ENCODE data around the gene SPRYD4.
A peak's percentile ranks its signal among the peaks of the same experiment; 100 is the strongest.

Gene SPRYD4

DNA sequence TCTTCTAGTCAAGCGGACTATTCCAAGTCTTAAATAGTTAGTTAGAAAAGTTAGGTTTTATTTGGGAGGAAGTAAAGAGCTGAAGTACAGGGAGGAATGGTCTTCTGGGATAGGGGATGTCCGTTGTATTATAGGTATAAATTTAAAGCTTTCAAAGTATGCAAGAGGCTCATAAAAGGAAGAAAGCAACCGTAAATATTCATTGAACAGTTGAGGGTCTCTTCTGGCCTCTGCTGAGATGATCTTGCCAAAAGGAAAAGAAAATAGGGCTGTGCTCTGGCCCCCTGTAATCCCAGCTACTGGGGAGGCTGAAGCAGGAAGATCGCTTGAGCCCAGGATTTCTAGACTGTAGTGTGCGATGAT, 18.8 kb upstream of the SPRYD4 start:
- Histone ChIP-seq H3K4me1 (ENCODE audit: control insufficient read depth, insufficient read depth, low read length) (no peaks in the 10 kb centered on the region; the same call in 1 of the 2 replicates), H3K27ac (ENCODE audit: low read length) (no peak overlapping the region), H3K9me3 (ENCODE audit: control insufficient read depth, insufficient read depth, low read length) (no peaks in the 10 kb centered on the region), H3K36me3 (ENCODE audit: control insufficient read depth, insufficient read depth, low read length) (no peaks in the 10 kb centered on the region; the same call in 1 of the 2 replicates), H3K4me3 (ENCODE audit: low read length) (peak overlapping the region; percentile 68; the same call in 1 of the 2 replicates), H3K27me3 (ENCODE audit: control insufficient read depth, insufficient read depth, low read length) (no peaks in the 10 kb centered on the region)
- 100% methylated on average over 1 of the region's 5 CpGs for WGBS (ENCODE audit: insufficient coverage, insufficient read length)
- no peak for DNase-seq (ENCODE audit: low read depth, low spot score)

DNA sequence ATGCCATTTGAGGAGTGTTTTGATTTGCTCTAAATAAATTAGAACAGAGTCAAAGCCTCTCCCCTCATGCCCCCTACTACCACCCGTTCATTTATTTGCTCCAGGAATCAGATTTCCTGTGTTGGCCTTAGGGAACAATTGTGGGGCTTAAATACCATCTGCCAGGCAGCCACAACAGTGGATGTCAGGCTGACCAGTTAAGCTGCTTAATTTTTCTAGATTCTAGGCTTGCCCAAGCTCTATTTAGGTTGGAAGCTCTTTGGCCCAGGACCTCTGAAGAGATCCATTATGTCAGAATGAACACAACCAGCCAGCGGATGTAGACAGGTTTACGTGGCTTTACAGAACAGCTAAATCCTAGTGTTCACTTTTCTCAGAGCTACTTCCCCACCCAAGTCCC, 18.1 kb upstream of the SPRYD4 start:
- H3K36me3 ChIP-seq (ENCODE audit: control insufficient read depth, insufficient read depth, low read length), result no peaks in the 10 kb centered on the region; the same call in 1 of the 2 replicates
- WGBS (ENCODE audit: insufficient coverage, insufficient read length), result no CpG with 5 or more reads among the region's 3 CpGs
- no peaks in the 10 kb centered on the region for H3K9me3 ChIP-seq (ENCODE audit: control insufficient read depth, insufficient read depth, low read length)
- no peak overlapping the region for H3K4me3 ChIP-seq (ENCODE audit: low read length)
- H3K27ac ChIP-seq (ENCODE audit: low read length), result no peak overlapping the region
- DNase-seq (ENCODE audit: low read depth, low spot score), result no peak
- no peaks in the 10 kb centered on the region for H3K27me3 ChIP-seq (ENCODE audit: control insufficient read depth, insufficient read depth, low read length)
- no peaks in the 10 kb centered on the region; the same call in 1 of the 2 replicates for H3K4me1 ChIP-seq (ENCODE audit: control insufficient read depth, insufficient read depth, low read length)

DNA sequence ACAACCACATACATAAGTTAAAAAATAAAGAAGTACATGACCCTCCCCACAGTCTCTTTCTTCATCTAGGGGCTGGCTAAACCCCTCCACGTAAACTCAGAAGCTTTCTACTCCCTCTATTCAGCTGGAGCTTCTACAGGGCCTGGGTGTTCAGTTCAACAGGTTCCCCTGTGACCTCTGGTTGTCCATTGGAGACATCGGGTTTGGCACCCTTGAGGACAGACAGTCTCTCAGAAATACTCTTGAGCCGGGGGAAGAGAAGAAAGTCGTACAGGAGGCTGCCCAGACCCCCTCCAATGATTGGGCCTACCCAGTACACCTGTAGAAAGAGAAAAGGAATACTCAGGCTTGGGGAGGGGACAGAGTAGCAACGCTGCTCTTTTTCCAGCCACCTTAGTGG, 17.2 kb upstream of the SPRYD4 start:
- Histone ChIP-seq H3K27ac (ENCODE audit: low read length) (no peak overlapping the region), H3K36me3 (ENCODE audit: control insufficient read depth, insufficient read depth, low read length) (no peaks in the 10 kb centered on the region), H3K4me1 (ENCODE audit: control insufficient read depth, insufficient read depth, low read length) (no peaks in the 10 kb centered on the region; the same call in 1 of the 2 replicates), H3K27me3 (ENCODE audit: control insufficient read depth, insufficient read depth, low read length) (no peaks in the 10 kb centered on the region), H3K9me3 (ENCODE audit: control insufficient read depth, insufficient read depth, low read length) (no peaks in the 10 kb centered on the region), H3K4me3 (ENCODE audit: low read length) (no peak overlapping the region)
- DNase-seq (ENCODE audit: low read depth, low spot score), result no peak
- no CpG with 5 or more reads among the region's 5 CpGs for WGBS (ENCODE audit: insufficient coverage, insufficient read length)

DNA sequence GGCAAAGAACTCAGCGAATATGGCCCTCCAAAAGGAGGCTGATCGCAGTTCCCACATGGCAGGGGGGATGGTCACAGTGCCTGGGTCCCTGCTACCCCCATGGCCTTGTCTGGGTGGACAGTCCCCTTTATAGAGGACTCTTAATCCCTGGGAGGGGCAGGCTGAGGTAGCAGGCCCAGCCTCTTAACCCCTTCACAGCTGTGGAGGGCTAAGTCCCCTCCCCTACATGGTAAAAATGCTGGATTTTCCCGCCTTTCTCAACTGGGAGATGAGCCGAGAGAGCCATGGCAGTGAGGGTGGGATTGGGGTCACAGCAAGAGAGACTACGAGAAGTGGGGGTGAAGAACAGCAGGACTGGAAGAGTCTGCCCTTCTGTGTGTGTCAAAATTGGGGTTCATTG, 13.8 kb upstream of the SPRYD4 start, which contains the start of gene MIP:
Gene MIP (minus strand): TSS at position 101 of the 400 bp plus-strand sequence. CDS start 44 bp downstream, at position 57.
- Histone ChIP-seq H3K4me3 (ENCODE audit: low read length) (no peak within 1 kb of the TSS), H3K27me3 (ENCODE audit: control insufficient read depth, insufficient read depth, low read length) (no peaks in the 10 kb centered on the region), H3K27ac (ENCODE audit: low read length) (no peak within 1 kb of the TSS), H3K4me1 (ENCODE audit: control insufficient read depth, insufficient read depth, low read length) (no peaks in the 10 kb centered on the region; the same call in 1 of the 2 replicates), H3K9me3 (ENCODE audit: control insufficient read depth, insufficient read depth, low read length) (no peaks in the 10 kb centered on the region), H3K36me3 (ENCODE audit: control insufficient read depth, insufficient read depth, low read length) (no peaks in the 10 kb centered on the region)
- WGBS (ENCODE audit: insufficient coverage, insufficient read length), result no CpG with 5 or more reads among the region's 5 CpGs
- no peak for DNase-seq (ENCODE audit: low read depth, low spot score)

DNA sequence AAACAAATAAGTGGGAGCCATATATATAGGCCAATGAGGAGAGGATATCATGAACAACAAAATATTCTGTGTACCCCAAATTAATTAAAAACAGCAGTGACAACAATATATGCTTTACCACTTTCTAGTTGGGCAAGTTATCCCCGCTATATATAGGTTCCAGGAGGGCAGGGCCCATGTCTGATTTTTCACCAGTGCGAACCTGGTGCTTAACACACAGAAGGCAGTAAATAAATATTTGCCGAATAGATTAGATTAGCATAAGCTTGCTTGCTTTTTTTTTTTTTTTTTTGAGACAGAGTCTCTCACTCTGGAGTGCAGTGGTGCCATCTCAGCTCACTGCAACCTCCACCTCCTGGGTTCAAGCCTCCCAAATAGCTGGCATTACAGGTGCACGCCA, 10.6 kb upstream of the SPRYD4 start:
- no CpG with 5 or more reads among the region's 4 CpGs for WGBS (ENCODE audit: insufficient coverage, insufficient read length)
- Histone ChIP-seq H3K27me3 (ENCODE audit: control insufficient read depth, insufficient read depth, low read length) (no peaks in the 10 kb centered on the region), H3K9me3 (ENCODE audit: control insufficient read depth, insufficient read depth, low read length) (no peaks in the 10 kb centered on the region), H3K4me3 (ENCODE audit: low read length) (no peak overlapping the region), H3K27ac (ENCODE audit: low read length) (no peak overlapping the region), H3K4me1 (ENCODE audit: control insufficient read depth, insufficient read depth, low read length) (peaks cover 2% of the 10 kb centered on the region; the same call in 1 of the 2 replicates), H3K36me3 (ENCODE audit: control insufficient read depth, insufficient read depth, low read length) (no peaks in the 10 kb centered on the region)
- DNase-seq (ENCODE audit: low read depth, low spot score), result no peak

DNA sequence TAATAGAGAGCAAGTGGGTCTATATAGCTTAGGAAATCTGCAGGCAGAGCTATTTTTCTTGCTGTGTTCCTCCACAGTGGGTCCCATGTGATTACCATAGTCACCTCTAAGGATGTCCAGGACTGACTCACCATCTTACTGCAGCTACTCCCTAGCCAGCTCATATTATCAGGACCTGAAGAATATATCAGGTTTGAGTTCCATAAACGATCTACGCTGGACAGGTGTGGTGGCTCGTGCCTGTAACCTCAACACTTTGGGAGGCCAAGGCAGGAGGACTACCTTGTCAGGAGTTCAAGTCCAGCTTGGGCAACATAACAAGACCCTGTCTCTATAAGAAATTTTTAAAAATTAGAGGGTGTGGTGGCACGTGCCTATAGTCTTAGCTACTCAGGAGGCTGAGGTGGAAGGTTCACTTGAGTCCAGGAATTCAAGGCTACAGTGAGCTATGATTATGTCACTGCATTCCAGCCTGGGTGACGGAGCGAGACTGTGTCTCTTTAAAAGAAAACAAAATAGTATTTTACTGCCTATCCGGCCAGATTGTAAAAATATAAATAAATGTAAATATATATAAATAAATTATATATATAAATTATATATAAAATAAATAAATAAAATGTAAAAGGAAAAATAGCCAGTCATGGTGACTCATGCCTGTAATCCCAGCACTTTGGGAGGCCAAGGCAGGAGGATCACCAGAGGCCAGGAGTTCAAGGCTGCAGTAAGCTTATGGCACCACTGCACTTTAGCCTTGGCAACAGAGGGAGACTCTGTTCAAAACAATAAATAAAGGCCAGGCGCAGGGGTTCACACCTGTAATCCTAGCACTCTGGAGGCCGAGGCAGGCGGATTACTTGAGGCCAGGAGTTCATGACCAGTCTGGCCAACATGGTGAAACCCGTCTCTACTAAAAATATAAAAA, 6.9 kb upstream of the SPRYD4 start:
- Histone ChIP-seq H3K27ac (ENCODE audit: low read length) (no peak overlapping the region), H3K4me3 (ENCODE audit: low read length) (no peak overlapping the region), H3K27me3 (ENCODE audit: control insufficient read depth, insufficient read depth, low read length) (no peaks in the 10 kb centered on the region), H3K36me3 (ENCODE audit: control insufficient read depth, insufficient read depth, low read length) (no peaks in the 10 kb centered on the region), H3K9me3 (ENCODE audit: control insufficient read depth, insufficient read depth, low read length) (no peaks in the 10 kb centered on the region), H3K4me1 (ENCODE audit: control insufficient read depth, insufficient read depth, low read length) (peaks cover 3% of the 10 kb centered on the region; the same call in 1 of the 2 replicates)
- DNase-seq (ENCODE audit: low read depth, low spot score), result no peak
- WGBS (ENCODE audit: insufficient coverage, insufficient read length), result no CpG with 5 or more reads among the region's 11 CpGs

DNA sequence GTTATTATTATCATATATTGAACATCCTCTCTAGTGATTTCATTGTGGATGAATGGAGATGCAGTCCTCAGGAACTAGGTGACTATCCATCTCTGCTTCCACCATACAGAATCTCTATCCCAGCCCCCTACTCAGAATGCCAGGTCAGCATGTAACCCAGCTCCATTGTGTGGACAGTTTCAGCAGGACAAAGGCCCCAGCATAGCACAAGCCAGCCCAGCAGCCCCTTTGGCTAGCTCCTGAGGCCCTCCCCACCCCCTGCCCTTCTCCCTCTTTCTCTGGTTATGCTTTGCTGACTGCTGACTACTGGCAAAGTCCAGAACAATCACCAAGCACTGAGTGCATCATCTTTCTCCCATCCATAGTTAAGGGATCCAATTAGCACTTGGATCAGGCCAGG, 5.8 kb upstream of the SPRYD4 start:
- Histone ChIP-seq H3K27me3 (ENCODE audit: control insufficient read depth, insufficient read depth, low read length) (no peaks in the 10 kb centered on the region), H3K9me3 (ENCODE audit: control insufficient read depth, insufficient read depth, low read length) (no peaks in the 10 kb centered on the region), H3K4me1 (ENCODE audit: control insufficient read depth, insufficient read depth, low read length) (peaks cover 3% of the 10 kb centered on the region; the same call in 1 of the 2 replicates), H3K27ac (ENCODE audit: low read length) (no peak overlapping the region), H3K4me3 (ENCODE audit: low read length) (no peak overlapping the region), H3K36me3 (ENCODE audit: control insufficient read depth, insufficient read depth, low read length) (no peaks in the 10 kb centered on the region)
- DNase-seq (ENCODE audit: low read depth, low spot score), result no peak

DNA sequence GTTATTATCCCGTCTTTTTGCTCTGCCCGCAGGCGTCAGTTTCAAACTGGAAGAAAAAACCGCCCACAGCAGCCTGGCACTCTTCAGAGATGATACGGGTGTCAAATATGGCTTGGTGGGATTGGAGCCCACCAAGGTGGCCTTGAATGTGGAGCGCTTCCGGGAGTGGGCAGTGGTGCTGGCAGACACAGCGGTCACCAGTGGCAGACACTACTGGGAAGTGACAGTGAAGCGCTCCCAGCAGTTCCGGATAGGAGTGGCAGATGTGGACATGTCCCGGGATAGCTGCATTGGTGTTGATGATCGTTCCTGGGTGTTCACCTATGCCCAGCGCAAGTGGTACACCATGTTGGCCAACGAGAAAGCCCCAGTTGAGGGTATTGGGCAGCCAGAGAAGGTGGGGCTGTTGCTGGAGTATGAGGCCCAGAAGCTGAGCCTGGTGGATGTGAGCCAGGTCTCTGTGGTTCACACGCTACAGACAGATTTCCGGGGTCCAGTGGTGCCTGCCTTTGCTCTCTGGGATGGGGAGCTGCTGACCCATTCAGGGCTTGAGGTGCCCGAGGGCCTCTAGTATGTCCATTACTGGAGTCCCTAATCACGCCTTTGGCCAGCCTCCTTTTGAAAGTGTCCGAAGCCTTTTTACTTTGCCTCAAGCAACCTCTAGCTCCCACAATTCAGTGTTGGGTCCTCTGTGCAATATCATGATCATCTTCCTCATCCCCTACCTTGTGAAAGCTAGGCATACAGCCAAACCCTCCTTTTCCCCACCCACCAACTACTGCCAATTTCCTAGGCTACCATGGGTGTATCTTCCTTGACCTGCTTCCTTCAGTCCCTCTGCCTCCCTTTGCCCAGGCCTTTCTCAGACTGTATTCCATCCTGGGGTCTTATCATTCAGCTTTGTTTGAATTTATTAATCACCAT, 891 bp downstream of the SPRYD4 start:
- no CpG with 5 or more reads among the region's 19 CpGs for WGBS (ENCODE audit: insufficient coverage, insufficient read length)
- no peaks in the 10 kb centered on the region for H3K9me3 ChIP-seq (ENCODE audit: control insufficient read depth, insufficient read depth, low read length)
- DNase-seq (ENCODE audit: low read depth, low spot score), result no peak
- H3K4me3 ChIP-seq (ENCODE audit: low read length), result peak overlapping the region; percentile 88
- H3K4me1 ChIP-seq (ENCODE audit: control insufficient read depth, insufficient read depth, low read length), result peaks cover 5% of the 10 kb centered on the region
- H3K27ac ChIP-seq (ENCODE audit: low read length), result no peak overlapping the region
- no peaks in the 10 kb centered on the region for H3K27me3 ChIP-seq (ENCODE audit: control insufficient read depth, insufficient read depth, low read length)
- peaks cover 3% of the 10 kb centered on the region; the same call in 1 of the 2 replicates for H3K36me3 ChIP-seq (ENCODE audit: control insufficient read depth, insufficient read depth, low read length)

DNA sequence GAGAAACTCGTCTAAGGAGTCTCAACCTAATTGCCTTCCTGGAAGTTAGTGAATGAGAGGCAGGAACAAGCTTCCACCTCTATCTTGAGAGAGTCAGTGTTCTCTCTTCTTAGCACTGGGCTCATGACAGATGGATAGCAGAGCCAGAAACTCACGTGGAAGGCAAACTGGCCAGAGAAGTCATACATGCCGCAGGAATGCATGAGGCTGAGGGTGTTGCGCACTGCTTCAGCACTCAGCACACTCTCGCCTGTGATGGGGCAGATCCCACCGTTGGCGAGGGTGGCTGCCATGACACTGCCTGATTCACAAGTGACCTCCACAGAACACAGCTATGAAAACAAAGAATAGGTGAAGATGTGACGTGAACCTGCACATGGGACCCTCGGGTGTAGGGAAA, 6.0 kb downstream of the SPRYD4 start:
- no peak for DNase-seq (ENCODE audit: low read depth, low spot score)
- no peaks in the 10 kb centered on the region for H3K27me3 ChIP-seq (ENCODE audit: control insufficient read depth, insufficient read depth, low read length)

DNA sequence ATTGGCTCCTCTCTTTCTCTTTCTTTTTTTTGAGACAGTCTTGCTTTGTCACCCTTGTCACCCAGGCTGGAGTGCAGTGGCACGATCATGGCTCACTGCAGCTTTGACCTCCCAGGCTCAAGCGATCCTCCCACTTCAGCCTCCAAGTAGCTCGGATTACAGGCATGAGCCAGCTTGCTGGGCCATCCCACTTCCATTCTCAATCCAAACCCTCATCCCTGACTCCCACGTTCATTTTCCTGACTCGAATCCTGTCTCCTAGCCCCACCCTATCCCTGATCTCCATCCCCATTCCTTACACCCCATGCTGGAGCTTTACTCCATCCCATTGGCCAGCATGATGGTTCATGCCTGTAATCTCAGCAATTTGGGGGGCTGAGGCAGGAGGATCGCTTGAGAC, 7.8 kb downstream of the SPRYD4 start:
- no peaks in the 10 kb centered on the region for H3K27me3 ChIP-seq (ENCODE audit: control insufficient read depth, insufficient read depth, low read length)
- no peak overlapping the region for H3K27ac ChIP-seq (ENCODE audit: low read length)
- H3K9me3 ChIP-seq (ENCODE audit: control insufficient read depth, insufficient read depth, low read length), result no peaks in the 10 kb centered on the region
- H3K36me3 ChIP-seq (ENCODE audit: control insufficient read depth, insufficient read depth, low read length), result peaks cover 3% of the 10 kb centered on the region; the same call in 1 of the 2 replicates
- DNase-seq (ENCODE audit: low read depth, low spot score), result no peak
- WGBS (ENCODE audit: insufficient coverage, insufficient read length), result no CpG with 5 or more reads among the region's 6 CpGs
- H3K4me1 ChIP-seq (ENCODE audit: control insufficient read depth, insufficient read depth, low read length), result 0 out of 2 replicates have a peak, but pooled peaks cover 2% of the 10 kb centered on the region
- H3K4me3 ChIP-seq (ENCODE audit: low read length), result no peak overlapping the region

More for the DNA sequence above, 6.0 kb downstream of the SPRYD4 start:
- no peaks in the 10 kb centered on the region for H3K9me3 ChIP-seq (ENCODE audit: control insufficient read depth, insufficient read depth, low read length)
- no CpG with 5 or more reads among the region's 9 CpGs for whole genome bisulfite sequencing (ENCODE audit: insufficient coverage, insufficient read length)
- no peak overlapping the region for H3K27ac ChIP-seq (ENCODE audit: low read length)
- peaks cover 3% of the 10 kb centered on the region; the same call in 1 of the 2 replicates for H3K36me3 ChIP-seq (ENCODE audit: control insufficient read depth, insufficient read depth, low read length)
- no peak overlapping the region for H3K4me3 ChIP-seq (ENCODE audit: low read length)
- H3K4me1 ChIP-seq (ENCODE audit: control insufficient read depth, insufficient read depth, low read length), result 0 out of 2 replicates have a peak, but pooled peaks cover 2% of the 10 kb centered on the region

All from iPS DF 6.9 (cell line).